ENCODE results near the gene CCDC13. TPM values are rescaled to one million over a fixed set of nuclear protein-coding genes. Genes with fewer than 3 reads are reported as not detected.

The CCDC13 gene
- total RNA-seq, 2 experiments from 2014 or later = 0.63 to 0.83 TPM

DNA sequence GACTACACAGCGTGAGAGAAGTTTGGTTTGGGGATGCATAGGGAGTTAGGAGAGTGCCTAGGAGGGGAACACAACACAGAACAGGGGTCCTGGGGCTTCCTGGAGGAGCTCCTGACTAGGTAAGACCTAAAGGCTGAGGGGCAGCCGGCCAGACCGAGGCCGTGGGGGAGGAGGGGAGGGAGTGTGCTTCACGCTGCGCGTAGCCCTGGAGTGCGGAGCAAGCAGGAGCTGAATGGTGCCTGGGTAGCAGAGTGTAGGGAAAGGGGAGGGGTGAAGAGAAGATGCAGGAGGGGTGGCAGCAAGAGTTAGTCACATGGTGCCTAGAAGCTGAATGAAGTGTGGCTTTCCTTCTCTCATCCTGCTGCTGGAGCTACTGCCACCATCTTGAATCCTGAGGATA lies 38.0 kb downstream of the CCDC13 start:
- H3K4me1 Mint-ChIP-seq = no peaks in the 10 kb centered on the region
- no peaks in the 10 kb centered on the region for H3K9me3 Mint-ChIP-seq
- peaks cover 3% of the 10 kb centered on the region for H3K27me3 Mint-ChIP-seq
- no peak for DNase-seq
- H3K36me3 Mint-ChIP-seq (ENCODE audit: low read depth) = no peaks in the 10 kb centered on the region
- ChIA-PET CTCF (interaction anchor here (1.3 kb wide), 1 partner anchor 10 kb away, joined by 4 read pairs; no protein-coding TSS in a partner anchor), POLR2A (no interaction called here)
- no peak overlapping the region for H3K27ac Mint-ChIP-seq
- no peak overlapping the region for H3K4me3 Mint-ChIP-seq

DNA sequence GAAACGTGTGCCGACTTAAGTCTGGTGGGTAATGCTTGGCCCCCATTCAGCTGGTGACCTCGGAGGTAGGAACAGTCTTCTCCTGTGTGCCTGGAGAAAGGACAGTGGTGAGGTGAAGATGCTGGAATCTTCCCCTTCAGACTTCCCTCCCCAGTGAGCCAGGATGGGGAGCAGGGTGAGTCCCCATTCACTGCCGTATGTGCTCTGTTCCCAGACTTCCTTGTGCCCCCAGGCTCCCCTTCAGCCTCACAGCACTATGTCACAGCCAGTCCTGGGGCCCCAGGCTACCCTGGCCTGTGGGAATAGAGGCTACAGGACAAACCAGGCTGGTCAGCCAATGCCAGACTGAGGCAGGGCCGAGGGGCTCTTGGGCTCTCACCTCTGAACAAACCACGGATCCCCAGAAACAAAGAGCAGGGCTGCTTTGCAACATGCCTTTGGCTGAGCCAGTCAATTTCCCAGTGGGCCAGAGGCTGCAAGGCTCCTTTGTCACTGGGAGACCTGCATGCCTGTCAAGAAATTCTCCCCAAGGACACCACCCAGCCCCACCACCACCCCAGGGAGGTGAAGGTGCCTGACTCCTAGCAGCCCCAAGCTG lies 38.7 kb downstream of the CCDC13 start:
- Mint-ChIP-seq H3K36me3 (ENCODE audit: low read depth) (no peaks in the 10 kb centered on the region), H3K4me3 (no peak overlapping the region), H3K4me1 (no peaks in the 10 kb centered on the region), H3K27me3 (peaks cover 3% of the 10 kb centered on the region), H3K9me3 (no peaks in the 10 kb centered on the region), H3K27ac (no peak overlapping the region)
- DNase-seq = no peak
- ChIA-PET POLR2A (no interaction called here), CTCF (no interaction called here)

DNA sequence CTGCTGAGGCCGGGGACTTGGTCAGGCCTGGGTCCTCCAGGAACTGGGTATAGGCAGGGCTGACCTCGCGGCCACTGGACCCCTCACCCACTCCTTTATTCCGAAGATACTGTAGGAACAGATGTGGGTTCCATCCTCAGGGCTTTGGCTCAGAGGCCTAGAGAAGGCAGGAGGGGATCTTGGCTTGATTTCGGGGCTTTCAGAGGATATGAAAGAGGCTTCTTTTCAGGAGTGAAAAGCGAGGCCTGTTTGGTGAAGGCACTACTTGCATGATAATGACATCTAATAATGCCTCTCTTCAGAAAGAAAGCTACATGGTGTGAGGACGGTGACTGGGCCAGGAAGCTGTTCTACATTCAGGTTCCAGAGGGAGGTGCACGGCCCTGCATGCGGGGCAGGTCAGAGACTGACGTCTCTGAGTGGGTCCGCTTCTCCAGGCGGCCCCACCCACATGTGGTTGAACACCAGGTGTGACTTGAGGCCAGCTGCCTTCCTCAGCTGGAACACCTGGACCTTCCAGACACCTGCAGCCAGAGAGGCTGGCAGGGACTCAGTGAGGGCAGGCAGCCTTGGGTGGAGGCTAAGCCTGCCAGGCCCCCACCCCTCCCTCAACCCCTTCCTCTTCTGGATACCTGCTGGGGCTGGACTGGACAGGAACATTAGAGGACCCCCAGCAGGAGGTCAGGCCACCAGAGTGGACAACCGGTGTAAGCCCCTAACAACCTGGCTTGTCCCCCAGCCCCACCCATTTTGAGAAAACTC lies 39.4 kb downstream of the CCDC13 start:
- ChIA-PET CTCF (no interaction called here), POLR2A (no interaction called here)
- DNase-seq = no peak
- Mint-ChIP-seq H3K4me3 (no peak overlapping the region), H3K27me3 (peaks cover 3% of the 10 kb centered on the region), H3K27ac (no peak overlapping the region), H3K4me1 (no peaks in the 10 kb centered on the region), H3K9me3 (no peaks in the 10 kb centered on the region), H3K36me3 (ENCODE audit: low read depth) (no peaks in the 10 kb centered on the region)

DNA sequence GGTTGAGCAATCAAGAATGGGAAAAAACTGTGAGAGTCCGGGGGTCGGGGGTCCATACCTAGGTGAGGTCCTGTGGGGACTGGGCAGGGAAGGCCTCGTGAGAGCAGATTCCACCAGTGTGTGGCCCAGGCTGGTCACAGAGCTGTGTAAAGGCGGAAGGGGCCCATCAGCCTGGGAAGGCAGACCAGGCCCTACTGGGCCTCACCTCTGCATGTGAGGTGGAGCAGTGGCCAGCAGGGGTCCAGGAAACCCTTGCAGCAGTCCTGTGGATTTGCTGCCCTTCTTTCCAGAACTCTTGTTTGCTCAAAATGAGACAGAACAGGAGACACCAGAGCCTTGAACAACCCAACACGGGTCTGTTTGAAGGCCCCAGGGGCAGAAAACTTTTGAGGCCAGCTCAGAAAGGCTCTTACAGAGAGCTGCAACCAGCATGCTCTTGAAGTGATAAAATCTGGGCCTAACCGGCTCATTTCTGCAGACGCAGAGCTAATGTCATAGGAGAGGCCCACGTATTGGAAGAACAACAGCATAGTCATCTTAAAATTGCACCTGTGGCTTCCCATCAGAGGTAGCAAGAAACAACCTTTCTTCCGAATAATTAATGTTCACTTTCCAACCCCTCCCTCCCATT lies 40.1 kb downstream of the CCDC13 start:
- DNase-seq = no peak
- no peak overlapping the region for H3K27ac Mint-ChIP-seq
- peaks cover 2% of the 10 kb centered on the region for H3K27me3 Mint-ChIP-seq
- CTCF ChIA-PET = no interaction called here
- POLR2A ChIA-PET = no interaction called here
- H3K9me3 Mint-ChIP-seq = no peaks in the 10 kb centered on the region
- H3K4me3 Mint-ChIP-seq = no peak overlapping the region
- H3K4me1 Mint-ChIP-seq = no peaks in the 10 kb centered on the region
- H3K36me3 Mint-ChIP-seq (ENCODE audit: low read depth) = no peaks in the 10 kb centered on the region

DNA sequence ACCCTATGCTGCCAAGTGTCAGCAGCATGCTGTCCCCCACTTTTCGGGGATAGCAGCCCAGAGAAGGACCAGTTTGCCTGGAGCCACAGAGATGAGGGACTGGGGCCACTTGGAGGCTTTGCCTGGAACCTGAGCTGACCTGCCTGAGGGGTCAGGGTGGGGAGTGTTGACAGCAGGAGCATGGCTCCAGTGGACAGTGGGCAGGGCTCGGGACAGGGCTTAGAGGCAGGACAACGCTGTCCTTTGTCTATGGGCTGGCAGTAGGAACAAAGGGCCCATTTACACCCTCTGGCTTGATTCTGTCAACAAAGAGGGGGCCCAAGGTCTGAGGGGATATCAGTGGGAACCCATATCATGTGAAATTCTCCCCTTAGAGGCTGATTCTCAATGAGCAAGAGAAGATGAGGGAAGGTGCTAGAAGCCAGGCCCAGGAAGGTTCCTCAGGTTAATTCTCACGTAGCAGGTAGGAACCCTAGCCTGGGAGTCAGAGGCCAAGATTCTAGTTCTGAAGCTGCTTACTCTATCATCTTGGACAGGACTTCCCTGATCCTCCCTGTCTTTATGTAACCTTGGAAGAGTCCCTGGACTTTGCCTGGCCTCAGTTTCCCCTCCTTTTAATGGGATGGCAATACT lies 40.7 kb downstream of the CCDC13 start:
- H3K9me3 Mint-ChIP-seq = no peaks in the 10 kb centered on the region
- no peak overlapping the region for H3K4me3 Mint-ChIP-seq
- H3K36me3 Mint-ChIP-seq (ENCODE audit: low read depth) = no peaks in the 10 kb centered on the region
- ChIA-PET CTCF (no interaction called here), POLR2A (no interaction called here)
- DNase-seq = no peak
- H3K27me3 Mint-ChIP-seq = peaks cover 5% of the 10 kb centered on the region
- no peak overlapping the region for H3K27ac Mint-ChIP-seq
- no peaks in the 10 kb centered on the region for H3K4me1 Mint-ChIP-seq

DNA sequence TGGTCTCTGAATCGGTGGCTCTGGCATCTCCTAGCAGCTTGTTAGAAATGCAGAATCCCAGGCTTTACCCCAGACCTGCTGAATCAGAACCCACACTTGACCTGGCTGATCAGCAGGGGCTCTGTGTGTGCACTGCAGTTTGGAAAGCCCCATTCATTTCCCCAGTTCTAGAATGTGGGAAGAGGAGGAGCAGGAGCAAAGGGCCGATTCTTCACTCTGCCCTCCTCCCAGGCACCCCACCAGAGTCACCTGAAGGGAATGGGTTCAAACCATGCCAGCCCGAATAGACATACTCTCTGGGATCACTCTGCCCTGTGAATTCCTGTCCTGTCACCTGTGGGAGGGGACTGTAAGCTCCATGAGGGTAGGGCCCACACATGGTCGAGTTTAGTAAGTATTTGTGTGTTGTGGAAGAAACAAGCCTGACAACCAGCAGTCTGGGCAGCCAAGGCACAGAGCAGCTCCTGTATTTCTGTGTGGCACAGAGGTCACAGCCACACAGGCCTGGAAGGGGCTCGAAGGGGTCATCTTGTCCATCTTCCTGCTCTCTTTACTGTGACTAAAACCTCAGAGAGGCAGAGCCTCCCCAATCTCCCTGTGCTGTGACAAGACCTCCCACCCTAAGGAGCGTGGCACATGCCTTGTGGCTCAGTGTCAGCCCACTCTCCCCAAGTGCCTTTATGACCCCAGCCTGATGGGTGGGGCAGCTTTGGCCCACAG lies 41.4 kb downstream of the CCDC13 start:
- H3K27ac Mint-ChIP-seq = no peak overlapping the region
- POLR2A ChIA-PET = no interaction called here

DNA sequence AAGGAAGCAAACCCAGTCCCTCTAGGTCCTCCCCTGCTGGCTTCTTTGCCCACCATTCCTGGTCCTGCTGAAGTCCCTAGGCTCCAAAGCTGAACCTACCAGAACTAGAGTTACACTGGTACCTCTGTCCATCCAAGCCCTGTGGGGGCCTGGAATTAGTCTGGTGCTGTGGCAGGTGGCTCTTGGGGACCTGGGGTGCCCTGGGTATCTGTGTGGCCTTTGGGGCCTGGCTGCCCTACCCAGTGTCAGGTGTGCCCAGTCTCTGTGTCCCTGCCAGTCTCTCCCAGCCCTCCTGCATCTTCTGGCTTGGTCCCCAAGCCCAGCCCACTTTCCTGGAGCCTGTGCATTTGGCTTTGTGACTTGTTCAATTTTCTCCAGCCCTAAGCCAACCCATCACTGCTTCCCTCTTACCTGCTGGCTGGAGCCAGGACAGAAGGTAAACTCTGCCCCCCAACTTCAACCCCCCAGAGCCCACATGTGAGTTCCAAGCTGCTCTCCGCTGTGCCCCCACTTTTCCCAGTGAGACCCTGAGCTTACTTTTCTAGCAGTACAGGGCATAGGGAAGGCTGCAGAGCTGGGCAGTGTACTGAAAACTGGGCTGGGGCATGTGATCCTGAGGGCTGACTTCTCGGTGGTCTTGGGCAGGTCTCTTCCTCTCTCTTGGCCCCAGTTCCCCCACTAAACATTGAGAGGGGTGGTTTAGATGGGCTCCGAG lies 42.2 kb downstream of the CCDC13 start:
- no peak for DNase-seq
- Mint-ChIP-seq H3K4me3 (no peak overlapping the region), H3K4me1 (no peaks in the 10 kb centered on the region), H3K36me3 (ENCODE audit: low read depth) (no peaks in the 10 kb centered on the region), H3K27me3 (peaks cover 7% of the 10 kb centered on the region), H3K27ac (no peak overlapping the region), H3K9me3 (no peaks in the 10 kb centered on the region)
- ChIA-PET POLR2A (no interaction called here), CTCF (no interaction called here)

More for the DNA sequence above, 41.4 kb downstream of the CCDC13 start:
- no peaks in the 10 kb centered on the region for H3K4me1 Mint-ChIP-seq
- no peaks in the 10 kb centered on the region for H3K9me3 Mint-ChIP-seq
- H3K36me3 Mint-ChIP-seq (ENCODE audit: low read depth) = no peaks in the 10 kb centered on the region
- no peak for DNase-seq
- CTCF ChIA-PET = no interaction called here
- peaks cover 7% of the 10 kb centered on the region for H3K27me3 Mint-ChIP-seq
- no peak overlapping the region for H3K4me3 Mint-ChIP-seq

DNA sequence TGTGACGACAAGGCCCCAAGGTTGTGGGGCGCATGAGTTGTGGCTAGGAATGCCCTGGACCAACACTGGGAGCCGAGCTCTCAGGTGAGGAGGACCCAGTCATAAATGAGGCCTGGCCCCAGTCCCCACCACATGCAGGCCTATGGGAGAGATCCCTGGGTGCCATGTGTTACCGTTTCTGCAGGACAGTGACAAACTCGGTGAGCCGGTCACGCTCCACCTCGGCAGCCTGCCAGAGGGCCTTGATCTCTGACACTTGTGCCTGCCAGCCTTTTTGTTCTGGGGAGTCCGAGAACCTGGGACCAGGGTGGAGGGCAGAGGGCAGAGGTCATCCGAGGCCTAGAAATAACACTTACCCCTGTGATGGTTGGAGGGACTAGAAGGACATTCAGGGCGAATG lies 42.8 kb downstream of the CCDC13 start:
- Mint-ChIP-seq H3K27ac (no peak overlapping the region), H3K4me3 (no peak overlapping the region), H3K4me1 (no peaks in the 10 kb centered on the region), H3K27me3 (peaks cover 12% of the 10 kb centered on the region), H3K9me3 (no peaks in the 10 kb centered on the region), H3K36me3 (ENCODE audit: low read depth) (no peaks in the 10 kb centered on the region)
- ChIA-PET POLR2A (no interaction called here), CTCF (no interaction called here)
- DNase-seq = no peak

DNA sequence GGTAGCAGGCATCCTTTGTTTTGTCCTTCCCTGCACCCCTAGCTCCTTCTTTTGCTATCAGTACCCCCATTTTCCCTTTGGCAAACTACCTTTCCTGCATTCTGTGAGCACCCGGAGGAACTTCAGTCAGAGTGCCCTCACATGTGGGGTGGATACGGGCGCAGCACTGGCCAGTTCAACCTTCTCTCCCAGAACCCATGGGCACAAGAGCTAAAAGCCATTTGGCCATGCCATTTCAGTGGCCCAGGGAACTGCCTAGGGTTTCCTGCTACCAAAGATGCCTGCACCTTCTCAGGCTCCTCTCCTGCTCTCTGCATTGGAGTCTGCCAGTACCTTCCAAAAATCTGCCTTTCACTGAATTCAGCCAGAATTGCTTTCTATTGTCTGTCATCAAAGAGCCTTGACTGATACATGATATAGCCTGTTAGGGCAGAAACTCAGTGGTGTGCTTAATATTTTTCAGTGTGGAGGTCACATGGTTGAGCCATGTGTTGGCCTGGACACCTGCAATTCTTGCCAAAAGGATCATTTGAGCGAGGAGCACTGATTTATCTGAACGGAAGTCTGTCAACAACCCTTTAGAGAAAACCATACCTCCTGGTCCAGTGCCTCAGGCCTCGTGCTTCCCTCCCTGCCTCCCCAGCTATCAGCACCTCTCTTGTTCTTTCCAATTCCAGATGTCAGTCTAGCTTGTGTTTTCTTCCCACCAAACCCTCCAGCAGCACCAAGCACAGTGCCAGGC lies 43.5 kb downstream of the CCDC13 start:
- no peak overlapping the region for H3K27ac Mint-ChIP-seq
- H3K36me3 Mint-ChIP-seq (ENCODE audit: low read depth) = no peaks in the 10 kb centered on the region
- H3K27me3 Mint-ChIP-seq = peaks cover 12% of the 10 kb centered on the region
- no peaks in the 10 kb centered on the region for H3K9me3 Mint-ChIP-seq
- CTCF ChIA-PET = no interaction called here
- no peak overlapping the region for H3K4me3 Mint-ChIP-seq
- no peaks in the 10 kb centered on the region for H3K4me1 Mint-ChIP-seq
- POLR2A ChIA-PET = no interaction called here
- DNase-seq = no peak

DNA sequence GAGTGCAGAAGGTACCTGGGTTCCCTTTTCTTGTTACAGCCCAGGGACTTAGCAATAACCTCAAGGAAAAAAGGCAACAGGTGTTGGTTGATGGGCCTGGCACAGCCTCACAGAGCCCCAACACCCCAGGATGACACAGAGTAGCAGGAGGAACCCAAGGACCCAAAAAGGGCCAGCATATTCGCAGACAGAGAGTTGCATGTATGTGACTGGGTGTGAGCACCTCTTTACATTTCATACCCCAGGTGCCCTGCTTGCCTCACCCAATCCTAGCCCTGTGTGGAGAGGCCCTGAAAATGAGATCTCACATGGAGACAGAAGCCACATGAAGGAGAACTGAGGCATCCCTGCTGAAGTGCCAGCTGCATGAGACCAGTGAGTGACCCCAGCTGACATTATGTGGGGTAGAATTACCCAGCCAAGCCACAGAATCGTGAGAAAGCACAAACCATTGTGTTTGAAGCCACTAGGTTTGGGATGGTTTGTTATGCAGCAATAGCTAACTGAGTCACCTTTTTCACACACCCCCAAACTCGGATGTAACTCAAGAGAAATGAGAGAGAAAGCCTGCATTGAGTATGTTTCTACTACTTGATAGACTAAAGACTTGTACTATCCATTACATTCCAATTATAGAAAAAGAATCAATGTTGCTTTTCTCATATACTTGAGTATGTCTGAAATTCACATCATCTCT lies 44.2 kb downstream of the CCDC13 start:
- Mint-ChIP-seq H3K36me3 (ENCODE audit: low read depth) (no peaks in the 10 kb centered on the region), H3K27ac (no peak overlapping the region), H3K4me1 (no peaks in the 10 kb centered on the region), H3K9me3 (no peaks in the 10 kb centered on the region), H3K27me3 (peaks cover 16% of the 10 kb centered on the region), H3K4me3 (no peak overlapping the region)
- no peak for DNase-seq
- ChIA-PET CTCF (no interaction called here), POLR2A (no interaction called here)

DNA sequence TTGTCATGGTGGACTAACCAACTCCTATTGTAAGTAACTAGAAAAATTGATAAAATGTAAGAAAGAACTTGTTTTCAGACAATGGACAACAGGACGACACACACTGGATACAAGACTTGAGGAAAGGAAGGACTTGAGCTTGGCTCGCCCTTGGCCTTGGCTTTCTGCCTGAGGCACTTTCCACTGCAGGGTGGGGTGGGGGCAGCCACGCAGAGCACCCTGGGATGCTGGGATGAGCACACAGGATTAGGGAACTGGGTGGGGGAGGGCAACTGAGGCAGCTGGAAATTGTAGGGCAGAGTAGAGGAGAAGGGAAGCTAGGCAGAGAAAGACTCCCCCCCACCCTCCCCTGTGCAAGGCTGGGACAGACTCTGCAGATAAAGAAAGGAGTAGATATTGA lies 45.0 kb downstream of the CCDC13 start:
- Mint-ChIP-seq H3K4me3 (no peak overlapping the region), H3K36me3 (ENCODE audit: low read depth) (no peaks in the 10 kb centered on the region), H3K4me1 (no peaks in the 10 kb centered on the region)

DNA sequence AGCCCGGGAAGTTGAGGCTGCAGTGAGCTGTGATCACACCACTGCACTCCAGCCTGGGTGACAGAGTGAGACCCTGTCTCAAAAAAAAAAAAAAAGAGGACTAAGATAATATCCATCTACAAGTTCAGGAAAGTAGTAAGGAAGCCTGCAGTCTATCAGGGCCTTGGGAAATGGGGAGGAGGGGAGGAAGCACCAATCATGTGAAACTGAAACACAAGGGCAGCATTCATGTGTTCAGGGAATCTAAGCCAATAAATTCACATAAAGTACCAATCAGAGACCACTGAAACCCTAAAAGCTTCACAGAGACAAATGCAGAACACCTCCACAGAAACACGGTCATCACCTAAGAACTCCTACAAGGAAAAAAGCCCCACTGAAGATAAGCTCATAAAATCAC lies 47.6 kb downstream of the CCDC13 start:
- DNase-seq = no peak
- Mint-ChIP-seq H3K4me1 (no peaks in the 10 kb centered on the region), H3K27ac (no peak overlapping the region), H3K27me3 (peaks cover 19% of the 10 kb centered on the region), H3K4me3 (no peak overlapping the region), H3K9me3 (no peaks in the 10 kb centered on the region), H3K36me3 (ENCODE audit: low read depth) (no peaks in the 10 kb centered on the region)
- ChIA-PET POLR2A (no interaction called here), CTCF (interaction anchor here (0.8 kb wide), 1 partner anchor 20 kb away, joined by 3 read pairs; no protein-coding TSS in a partner anchor)

More for the DNA sequence above, 45.0 kb downstream of the CCDC13 start:
- ChIA-PET POLR2A (no interaction called here), CTCF (no interaction called here)
- DNase-seq = no peak
- Mint-ChIP-seq H3K27ac (no peak overlapping the region), H3K9me3 (no peaks in the 10 kb centered on the region), H3K27me3 (peaks cover 16% of the 10 kb centered on the region)
